ENCODE measurements around the gene CAMK2N1. TPM values are rescaled to one million over a fixed set of nuclear protein-coding genes. Genes with fewer than 3 reads are reported as not detected.

The CAMK2N1 gene
- total RNA-seq, 1 experiment from 2014 or later, result 10.1 TPM

DNA sequence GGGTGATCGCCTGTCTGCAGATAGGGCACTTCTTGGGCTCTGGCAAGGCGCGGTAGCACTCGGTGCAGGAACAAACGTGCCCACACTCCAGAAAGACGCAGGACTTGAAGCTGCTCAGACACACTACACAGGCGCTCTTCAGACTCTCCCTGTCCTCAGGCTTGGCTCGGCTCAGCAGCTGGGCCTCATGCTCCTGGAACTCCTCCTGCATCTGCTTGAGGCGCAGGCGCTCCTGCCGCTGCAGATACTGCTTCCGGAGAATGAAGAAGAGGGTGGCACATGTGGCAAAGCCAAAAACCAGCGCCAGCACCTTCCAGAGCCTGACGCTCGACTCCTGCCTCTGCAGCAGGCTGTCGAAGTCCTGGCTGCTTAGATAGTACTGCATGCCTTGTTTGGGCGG, 14.7 kb upstream of the CAMK2N1 start:
- no peaks in the 10 kb centered on the region for H3K27me3 Mint-ChIP-seq (ENCODE audit: low read depth)
- CTCF ChIA-PET, result no interaction called here
- DNase-seq (ENCODE audit: low spot score), result no peak

DNA sequence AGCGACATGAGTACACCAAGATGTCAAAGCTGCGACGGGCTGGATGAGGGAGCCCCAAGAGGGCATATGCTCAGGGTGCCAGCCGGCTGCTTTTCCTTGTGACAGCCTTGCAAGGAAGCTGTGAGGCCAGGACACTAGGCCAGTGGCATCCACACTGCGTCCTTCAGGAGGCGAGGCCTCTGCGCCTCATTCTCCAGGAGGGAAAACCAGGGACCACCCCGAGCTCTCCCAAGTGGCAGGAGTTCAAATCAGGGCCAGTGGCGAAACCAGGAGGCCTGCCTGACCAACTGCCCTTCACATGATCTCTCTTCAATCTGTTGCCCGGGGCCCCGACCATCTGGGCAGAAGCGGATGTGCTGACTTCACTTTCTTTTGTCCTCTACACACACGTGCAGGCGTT, 13.7 kb upstream of the CAMK2N1 start:
- CTCF ChIA-PET, result no interaction called here
- ATAC-seq, result no peak
- Mint-ChIP-seq H3K27me3 (ENCODE audit: low read depth) (peaks cover 4% of the 10 kb centered on the region; the same call in 1 of the 2 replicates), H3K27ac (no peak overlapping the region), H3K9me3 (no peaks in the 10 kb centered on the region), H3K4me3 (no peak overlapping the region), H3K4me1 (no peaks in the 10 kb centered on the region), H3K36me3 (peaks cover 21% of the 10 kb centered on the region)
- no peak for DNase-seq (ENCODE audit: low spot score)
- TF ChIP-seq ZNF423 (CRISPR knock-in tag; IDR thresholded peaks at IDR 0.05) (no peak), ZNF232 (CRISPR knock-in tag; IDR thresholded peaks at IDR 0.05) (no peak), NFATC4 (CRISPR knock-in tag; IDR thresholded peaks at IDR 0.05) (no peak), CBFB (CRISPR knock-in tag; IDR thresholded peaks at IDR 0.05; ENCODE audit: low read depth) (no peak), SP1 (CRISPR knock-in tag; conservative IDR thresholded peaks at IDR 0.05) (no peak), GRHL2 (CRISPR knock-in tag; IDR thresholded peaks at IDR 0.05; ENCODE audit: insufficient replicate concordance, severe bottlenecking) (no peak), FOXK1 (CRISPR knock-in tag; IDR thresholded peaks at IDR 0.05) (no peak), ATF1 (CRISPR knock-in tag; IDR thresholded peaks at IDR 0.05) (no peak), SOX15 (CRISPR knock-in tag; IDR thresholded peaks at IDR 0.05) (no peak), FOXJ3 (CRISPR knock-in tag; IDR thresholded peaks at IDR 0.05; ENCODE audit: borderline replicate concordance) (no peak)
- TF ChIP-seq, protein P1, sequence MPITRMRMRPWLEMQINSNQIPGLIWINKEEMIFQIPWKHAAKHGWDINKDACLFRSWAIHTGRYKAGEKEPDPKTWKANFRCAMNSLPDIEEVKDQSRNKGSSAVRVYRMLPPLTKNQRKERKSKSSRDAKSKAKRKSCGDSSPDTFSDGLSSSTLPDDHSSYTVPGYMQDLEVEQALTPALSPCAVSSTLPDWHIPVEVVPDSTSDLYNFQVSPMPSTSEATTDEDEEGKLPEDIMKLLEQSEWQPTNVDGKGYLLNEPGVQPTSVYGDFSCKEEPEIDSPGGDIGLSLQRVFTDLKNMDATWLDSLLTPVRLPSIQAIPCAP (CRISPR knock-in tag; IDR thresholded peaks at IDR 0.05), result no peak
- POLR2A ChIA-PET, result no interaction called here

More for the DNA sequence above, 14.7 kb upstream of the CAMK2N1 start:
- Mint-ChIP-seq H3K27ac (no peak overlapping the region), H3K9me3 (no peaks in the 10 kb centered on the region), H3K4me1 (no peaks in the 10 kb centered on the region), H3K4me3 (no peak overlapping the region), H3K36me3 (peaks cover 21% of the 10 kb centered on the region)
- TF ChIP-seq CREM (CRISPR knock-in tag; IDR thresholded peaks at IDR 0.05) (no peak), JUN (CRISPR knock-in tag; IDR thresholded peaks at IDR 0.05) (no peak), MXD4 (CRISPR knock-in tag; IDR thresholded peaks at IDR 0.05; ENCODE audit: borderline replicate concordance) (no peak), MYBL2 (CRISPR knock-in tag; IDR thresholded peaks at IDR 0.05) (no peak), ZNF416 (CRISPR knock-in tag; IDR thresholded peaks at IDR 0.05) (no peak), ZNF121 (CRISPR knock-in tag; IDR thresholded peaks at IDR 0.05) (no peak)
- POLR2A ChIA-PET, result no interaction called here
- ATAC-seq, result no peak

DNA sequence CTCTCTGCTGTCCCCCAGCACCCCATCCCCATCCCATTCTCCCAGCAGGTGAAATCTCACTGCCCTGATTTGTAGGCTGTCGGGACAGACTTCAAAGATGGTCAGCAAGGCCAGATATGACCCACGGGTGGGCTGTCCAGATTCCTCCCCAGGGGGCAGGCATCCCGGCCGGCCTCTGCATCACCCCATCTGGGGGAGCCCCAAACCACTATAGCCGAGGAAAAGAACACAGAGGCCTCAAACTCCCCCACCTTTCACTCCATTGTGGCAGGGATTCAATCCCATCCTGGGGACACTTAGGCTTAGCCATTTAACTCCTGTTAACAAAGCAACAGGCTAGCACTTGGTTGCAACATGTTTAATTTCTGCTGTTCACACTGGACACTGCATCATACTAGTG, 13.1 kb upstream of the CAMK2N1 start:
- no peak for TF ChIP-seq SOX15 (CRISPR knock-in tag; IDR thresholded peaks at IDR 0.05)
- TF ChIP-seq CREB1 (CRISPR knock-in tag; IDR thresholded peaks at IDR 0.05), result no peak
- TF ChIP-seq ZNF121 (CRISPR knock-in tag; IDR thresholded peaks at IDR 0.05), result no peak
- TF ChIP-seq FOXK1 (CRISPR knock-in tag; IDR thresholded peaks at IDR 0.05), result no peak
- no peak for TF ChIP-seq OVOL2 (CRISPR knock-in tag; IDR thresholded peaks at IDR 0.05; ENCODE audit: borderline replicate concordance)
- no peak for TF ChIP-seq ESRRA (CRISPR knock-in tag; IDR thresholded peaks at IDR 0.05; ENCODE audit: borderline replicate concordance)
- TF ChIP-seq CREM (CRISPR knock-in tag; IDR thresholded peaks at IDR 0.05), result no peak
- TF ChIP-seq ZNF138 (CRISPR knock-in tag; conservative IDR thresholded peaks at IDR 0.05), result no peak
- TF ChIP-seq, protein P2, sequence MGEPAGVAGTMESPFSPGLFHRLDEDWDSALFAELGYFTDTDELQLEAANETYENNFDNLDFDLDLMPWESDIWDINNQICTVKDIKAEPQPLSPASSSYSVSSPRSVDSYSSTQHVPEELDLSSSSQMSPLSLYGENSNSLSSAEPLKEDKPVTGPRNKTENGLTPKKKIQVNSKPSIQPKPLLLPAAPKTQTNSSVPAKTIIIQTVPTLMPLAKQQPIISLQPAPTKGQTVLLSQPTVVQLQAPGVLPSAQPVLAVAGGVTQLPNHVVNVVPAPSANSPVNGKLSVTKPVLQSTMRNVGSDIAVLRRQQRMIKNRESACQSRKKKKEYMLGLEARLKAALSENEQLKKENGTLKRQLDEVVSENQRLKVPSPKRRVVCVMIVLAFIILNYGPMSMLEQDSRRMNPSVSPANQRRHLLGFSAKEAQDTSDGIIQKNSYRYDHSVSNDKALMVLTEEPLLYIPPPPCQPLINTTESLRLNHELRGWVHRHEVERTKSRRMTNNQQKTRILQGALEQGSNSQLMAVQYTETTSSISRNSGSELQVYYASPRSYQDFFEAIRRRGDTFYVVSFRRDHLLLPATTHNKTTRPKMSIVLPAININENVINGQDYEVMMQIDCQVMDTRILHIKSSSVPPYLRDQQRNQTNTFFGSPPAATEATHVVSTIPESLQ (CRISPR knock-in tag; IDR thresholded peaks at IDR 0.05), result no peak
- no peak for TF ChIP-seq KAT7 (CRISPR knock-in tag; IDR thresholded peaks at IDR 0.05; ENCODE audit: borderline replicate concordance)
- TF ChIP-seq NR3C1 (CRISPR knock-in tag; conservative IDR thresholded peaks at IDR 0.05; ENCODE audit: low read depth), result no peak
- TF ChIP-seq SP1 (CRISPR knock-in tag; conservative IDR thresholded peaks at IDR 0.05), result no peak
- CTCF ChIA-PET, result interaction anchor here (1.3 kb wide), 1 partner anchor 138 kb away, joined by 4 read pairs; no protein-coding TSS in a partner anchor

More for the DNA sequence above, 13.1 kb upstream of the CAMK2N1 start:
- POLR2A ChIA-PET, result no interaction called here
- peaks cover 21% of the 10 kb centered on the region for H3K36me3 Mint-ChIP-seq
- peaks cover 4% of the 10 kb centered on the region; the same call in 1 of the 2 replicates for H3K27me3 Mint-ChIP-seq (ENCODE audit: low read depth)
- ATAC-seq (no peak), DNase-seq (ENCODE audit: low spot score) (no peak)
- H3K4me3 Mint-ChIP-seq, result no peak overlapping the region
- H3K9me3 Mint-ChIP-seq, result no peaks in the 10 kb centered on the region
- H3K4me1 Mint-ChIP-seq, result no peaks in the 10 kb centered on the region
- H3K27ac Mint-ChIP-seq, result no peak overlapping the region

All from WTC11 (cell line).